Nephron progenitor cell (in vitro differentiated cells): ENCODE measurements around the gene STRADB.

Experiments used
- DNase-seq: peaks from one replicate; pipeline ENCODE4 v3.0.0; 2021
- H3K27ac Mint-ChIP-seq: 2 replicates; pipeline ENCODE4 v1.8.0; 2021; ENCODE audit warnings: mild to moderate bottlenecking, moderate library complexity, mixed read lengths
- H3K27me3 Mint-ChIP-seq: 2 replicates; pipeline ENCODE4 v1.8.0; 2021; ENCODE audit warnings: mild to moderate bottlenecking, low read depth, mixed read lengths; ENCODE audit not compliant: poor library complexity
- H3K36me3 Mint-ChIP-seq: 2 replicates; pipeline ENCODE4 v1.8.0; 2021; ENCODE audit warnings: low read depth, mixed read lengths
- H3K4me1 Mint-ChIP-seq: 2 replicates; pipeline ENCODE4 v1.8.0; 2021; ENCODE audit warnings: mixed read lengths
- H3K4me3 Mint-ChIP-seq: 2 replicates; pipeline ENCODE4 v1.8.0; 2021; ENCODE audit warnings: mild to moderate bottlenecking, moderate library complexity, mixed read lengths
- H3K9me3 Mint-ChIP-seq: 2 replicates; pipeline ENCODE4 v1.8.0; 2021; ENCODE audit warnings: mild to moderate bottlenecking, moderate library complexity, mixed read lengths
- CTCF ChIP-seq: fragments of 200-600 bp; sonication (generic); IDR thresholded peaks from 2 replicates; pipeline ENCODE4 v1.5.0; 2021; ENCODE audit warnings: antibody characterized with exemption

STRADB gene

DNA sequence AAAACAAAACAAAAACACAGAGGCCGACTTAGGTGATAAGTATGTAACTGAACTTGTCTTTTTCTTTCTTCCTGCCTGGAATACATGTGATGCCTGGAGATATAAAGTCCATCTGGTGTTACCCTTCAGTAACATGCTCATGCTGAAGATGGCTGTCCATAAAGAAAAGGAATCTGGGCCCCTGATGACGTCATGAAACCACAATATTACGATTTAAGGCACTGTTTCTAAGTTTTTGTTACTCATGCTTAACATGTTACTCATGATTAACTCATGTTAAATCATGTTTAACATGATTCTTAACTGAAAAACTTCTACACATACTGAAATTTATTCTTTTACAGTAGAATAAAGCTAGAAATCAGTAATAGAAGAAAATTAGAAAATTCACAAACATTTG lies 49.0 kb downstream of the STRADB start:
- no peak for DNase-seq
- no peak overlapping the region for H3K4me3 Mint-ChIP-seq
- no peaks in the 10 kb centered on the region for H3K27me3 Mint-ChIP-seq
- H3K36me3 Mint-ChIP-seq, result peaks cover 7% of the 10 kb centered on the region
- peaks cover 37% of the 10 kb centered on the region for H3K9me3 Mint-ChIP-seq
- TF ChIP-seq CTCF, result no peak
- H3K27ac Mint-ChIP-seq, result no peak overlapping the region
- no peaks in the 10 kb centered on the region for H3K4me1 Mint-ChIP-seq

GRCh38 chr2:201502713-201503112 lies 51.2 kb downstream of the STRADB start:
- Mint-ChIP-seq H3K9me3 (peaks cover 40% of the 10 kb centered on the region), H3K27ac (no peak overlapping the region), H3K36me3 (peaks cover 7% of the 10 kb centered on the region), H3K27me3 (no peaks in the 10 kb centered on the region), H3K4me1 (no peaks in the 10 kb centered on the region), H3K4me3 (no peak overlapping the region)
- no peak for DNase-seq
- TF ChIP-seq CTCF, result no peak

GRCh38 chr2:201507725-201508124 lies 56.2 kb downstream of the STRADB start:
- Mint-ChIP-seq H3K27me3 (no peaks in the 10 kb centered on the region), H3K4me3 (no peak overlapping the region), H3K9me3 (peaks cover 30% of the 10 kb centered on the region), H3K27ac (no peak overlapping the region), H3K36me3 (peaks cover 5% of the 10 kb centered on the region), H3K4me1 (no peaks in the 10 kb centered on the region)
- TF ChIP-seq CTCF, result no peak
- no peak for DNase-seq

DNA sequence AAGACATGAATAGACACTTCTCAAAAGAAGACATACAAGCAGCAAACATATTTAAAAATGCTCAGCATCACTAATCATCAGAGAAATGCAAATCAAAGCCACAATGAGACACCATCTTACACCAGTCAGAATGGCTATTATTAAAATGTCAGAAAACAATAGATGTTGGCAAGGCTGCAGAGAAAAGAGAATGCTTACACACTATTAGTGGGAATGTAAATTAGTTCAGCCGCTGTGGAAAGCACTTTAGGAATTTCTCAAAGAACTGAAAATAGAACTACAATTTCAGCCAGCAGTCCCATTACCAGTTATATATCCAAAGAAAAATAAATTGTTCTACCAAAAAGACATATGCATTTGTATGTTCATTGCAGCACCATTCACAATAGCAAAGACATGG lies 61.7 kb downstream of the STRADB start:
- no peaks in the 10 kb centered on the region for H3K4me1 Mint-ChIP-seq
- peaks cover 6% of the 10 kb centered on the region for H3K9me3 Mint-ChIP-seq
- no peak overlapping the region for H3K27ac Mint-ChIP-seq
- no peak overlapping the region for H3K4me3 Mint-ChIP-seq
- no peak for TF ChIP-seq CTCF
- no peaks in the 10 kb centered on the region for H3K36me3 Mint-ChIP-seq
- no peaks in the 10 kb centered on the region for H3K27me3 Mint-ChIP-seq
- DNase-seq, result no peak

DNA sequence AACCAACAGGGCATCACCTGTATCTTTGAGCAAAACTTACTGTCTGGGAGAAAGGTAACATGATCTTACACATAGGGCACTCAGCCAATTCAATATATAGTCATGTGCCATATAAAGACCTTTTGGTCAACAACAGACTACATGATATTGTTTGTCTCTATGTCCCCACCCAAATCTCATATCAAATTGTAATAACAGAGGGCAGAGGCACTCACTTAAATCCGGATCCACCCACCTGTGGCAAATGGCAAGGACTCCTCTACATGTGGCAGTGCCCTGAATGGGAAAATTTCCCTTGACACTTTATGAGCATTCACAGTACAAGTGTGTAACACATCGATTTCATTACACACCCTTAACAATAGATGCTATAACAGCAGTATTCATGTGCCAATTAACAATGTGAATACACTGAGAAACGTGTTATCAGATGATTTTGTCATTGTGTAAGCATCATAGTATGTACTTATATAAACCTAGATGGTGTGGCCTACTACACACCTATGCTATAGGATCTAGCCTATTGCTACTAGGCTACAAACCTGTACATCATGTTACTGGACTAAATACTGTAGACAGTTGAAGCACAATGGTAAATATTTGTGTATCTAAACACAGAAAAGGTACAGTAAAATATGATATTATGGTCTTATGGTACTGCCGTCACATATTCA lies 64.2 kb downstream of the STRADB start:
- H3K27me3 Mint-ChIP-seq, result peaks cover 3% of the 10 kb centered on the region
- no peak for DNase-seq
- no peak for TF ChIP-seq CTCF
- H3K27ac Mint-ChIP-seq, result no peak overlapping the region
- no peaks in the 10 kb centered on the region for H3K36me3 Mint-ChIP-seq
- no peaks in the 10 kb centered on the region for H3K4me1 Mint-ChIP-seq
- H3K4me3 Mint-ChIP-seq, result no peak overlapping the region
- peaks cover 6% of the 10 kb centered on the region for H3K9me3 Mint-ChIP-seq

DNA sequence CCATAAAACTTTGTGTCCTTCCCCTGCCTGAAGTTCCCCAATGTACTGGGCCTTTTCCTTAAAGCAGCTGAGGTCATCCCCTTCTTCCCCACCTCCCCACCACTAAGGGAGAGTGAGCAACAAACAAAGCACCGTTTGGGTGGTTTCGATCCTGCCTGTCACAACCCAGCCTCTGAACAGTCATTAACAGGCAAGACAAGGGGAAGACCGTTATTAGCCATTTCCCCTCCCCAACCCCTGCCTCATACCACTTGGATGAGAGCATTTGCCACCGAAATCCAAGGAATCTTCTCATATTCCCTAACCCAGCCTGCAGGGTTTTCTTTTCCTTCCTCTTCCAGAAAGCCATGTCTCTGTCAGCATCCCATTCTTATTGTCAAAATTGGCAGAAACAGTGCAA lies 65.6 kb downstream of the STRADB start:
- peaks cover 6% of the 10 kb centered on the region for H3K9me3 Mint-ChIP-seq
- no peak for TF ChIP-seq CTCF

More for the DNA sequence above, 65.6 kb downstream of the STRADB start:
- Mint-ChIP-seq H3K27me3 (peaks cover 3% of the 10 kb centered on the region), H3K4me3 (no peak overlapping the region), H3K4me1 (no peaks in the 10 kb centered on the region), H3K27ac (no peak overlapping the region), H3K36me3 (no peaks in the 10 kb centered on the region)
- no peak for DNase-seq
